GM18517 (cell line): ENCODE measurements around the gene ABR.
"Not testable (repeated sequence)": the region's sequence is repeated elsewhere in the genome, so short reads cannot be mapped to it uniquely, and the experiment has no call there.

ENCODE experiments used
- ATAC-seq: cut with Tn5 transposase; IDR thresholded peaks from one replicate; pipeline ENCODE4 v1.9.1; 2021; ENCODE audit warnings: mild to moderate bottlenecking, moderate library complexity; ENCODE audit not compliant: unreplicated experiment

Gene ABR

GRCh38 chr17:1202291-1202690, 22.5 kb upstream of the ABR start:
- ATAC-seq, result no peak

GRCh38 chr17:1201132-1201702, 21.4 kb upstream of the ABR start:
- no peak for ATAC-seq

GRCh38 chr17:1199271-1199743, 19.5 kb upstream of the ABR start:
- ATAC-seq, result not testable (repeated sequence)

- ATAC-seq, result peak; percentile 64
Measured at GRCh38 chr17:1197781-1198490, 18.2 kb upstream of the ABR start.

GRCh38 chr17:1197379-1197778, 17.6 kb upstream of the ABR start:
- ATAC-seq, result no peak

- no peak for ATAC-seq
Measured at GRCh38 chr17:1196946-1197345, 17.2 kb upstream of the ABR start.

- ATAC-seq, result no peak
Measured at GRCh38 chr17:1192911-1193699, 13.3 kb upstream of the ABR start.

- no peak for ATAC-seq
Measured at GRCh38 chr17:1190751-1191331, 11.1 kb upstream of the ABR start.

GRCh38 chr17:1188812-1189504, 9.2 kb upstream of the ABR start:
- ATAC-seq, result no peak

- ATAC-seq, result no peak
Measured at GRCh38 chr17:1186923-1187771, 7.4 kb upstream of the ABR start.

- ATAC-seq, result no peak
Measured at GRCh38 chr17:1186214-1186820, 6.5 kb upstream of the ABR start.

- ATAC-seq, result peak; percentile 40
Measured at GRCh38 chr17:1183171-1183873, 3.5 kb upstream of the ABR start.

- ATAC-seq, result no peak
Measured at GRCh38 chr17:1182811-1183170, 3.0 kb upstream of the ABR start.

- ATAC-seq, result no peak
Measured at GRCh38 chr17:1181753-1182137, 2.0 kb upstream of the ABR start.

GRCh38 chr17:1180958-1181752, 1.4 kb upstream of the ABR start:
- ATAC-seq, result no peak

GRCh38 chr17:1179112-1179817, 516 bp downstream of the ABR start:
- ATAC-seq, result no peak

GRCh38 chr17:1177016-1177700, 2.6 kb downstream of the ABR start:
- ATAC-seq, result no peak
